ENCODE measurements around the gene EFHD1.

GRCh38 chr2:232655392-232655791, 22.0 kb downstream of the EFHD1 start:
- TF ChIP-seq, protein P1, sequence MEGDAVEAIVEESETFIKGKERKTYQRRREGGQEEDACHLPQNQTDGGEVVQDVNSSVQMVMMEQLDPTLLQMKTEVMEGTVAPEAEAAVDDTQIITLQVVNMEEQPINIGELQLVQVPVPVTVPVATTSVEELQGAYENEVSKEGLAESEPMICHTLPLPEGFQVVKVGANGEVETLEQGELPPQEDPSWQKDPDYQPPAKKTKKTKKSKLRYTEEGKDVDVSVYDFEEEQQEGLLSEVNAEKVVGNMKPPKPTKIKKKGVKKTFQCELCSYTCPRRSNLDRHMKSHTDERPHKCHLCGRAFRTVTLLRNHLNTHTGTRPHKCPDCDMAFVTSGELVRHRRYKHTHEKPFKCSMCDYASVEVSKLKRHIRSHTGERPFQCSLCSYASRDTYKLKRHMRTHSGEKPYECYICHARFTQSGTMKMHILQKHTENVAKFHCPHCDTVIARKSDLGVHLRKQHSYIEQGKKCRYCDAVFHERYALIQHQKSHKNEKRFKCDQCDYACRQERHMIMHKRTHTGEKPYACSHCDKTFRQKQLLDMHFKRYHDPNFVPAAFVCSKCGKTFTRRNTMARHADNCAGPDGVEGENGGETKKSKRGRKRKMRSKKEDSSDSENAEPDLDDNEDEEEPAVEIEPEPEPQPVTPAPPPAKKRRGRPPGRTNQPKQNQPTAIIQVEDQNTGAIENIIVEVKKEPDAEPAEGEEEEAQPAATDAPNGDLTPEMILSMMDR (conservative IDR thresholded peaks at IDR 0.05), result no peak
- no peak for TF ChIP-seq ZFX (IDR thresholded peaks at IDR 0.05)

Measured in C4-2B (cell line).